Neutrophil (primary cell): ENCODE data around the gene ZNF780A.

ENCODE experiments used
- H3K27ac ChIP-seq: fragments of 200-600 bp; sonication (generic); 2 replicates; pipeline ENCODE4 v1.5.1; 2016; ENCODE audit warnings: mild to moderate bottlenecking, moderate library complexity
- H3K27me3 ChIP-seq: fragments of 200-600 bp; sonication (generic); 2 replicates; pipeline ENCODE4 v1.6.0; 2016; ENCODE audit warnings: mild to moderate bottlenecking
- H3K36me3 ChIP-seq: fragments of 200-600 bp; sonication (generic); 2 replicates; pipeline ENCODE4 v1.5.1; 2017
- H3K4me1 ChIP-seq, 2 experiments: fragments of 200-600 bp in 1 of 2; sonication (generic) in 1 of 2; 1 replicate in 1 of 2; 2 replicates in 1 of 2; pipeline versions ENCODE4 v1.5.1 to v1.6.1; 2013 to 2016; ENCODE audit warnings: low read depth in 1 of 2, low read length in 1 of 2, mild to moderate bottlenecking in 1 of 2, moderate library complexity in 1 of 2; ENCODE audit not compliant: control insufficient read depth in 1 of 2, insufficient read depth in 1 of 2
- H3K4me3 ChIP-seq, 2 experiments: fragments of 200-600 bp in 1 of 2; sonication (generic) in 1 of 2; 1 replicate in 1 of 2; 2 replicates in 1 of 2; pipeline ENCODE4 v1.5.1; 2013 to 2016; ENCODE audit warnings: low read depth in 1 of 2, low read length in 1 of 2, mild to moderate bottlenecking in 1 of 2, moderate library complexity in 1 of 2
- H3K9me3 ChIP-seq: fragments of 200-600 bp; sonication (generic); 2 replicates; pipeline ENCODE4 v1.5.1; 2016
- TF ChIP-seq, protein P1 (sequence below): fragments of 200-600 bp; sonication (generic); IDR thresholded peaks from 2 replicates; pipeline ENCODE4 v1.5.1; 2016; ENCODE audit warnings: antibody characterized with exemption

The ZNF780A gene

DNA sequence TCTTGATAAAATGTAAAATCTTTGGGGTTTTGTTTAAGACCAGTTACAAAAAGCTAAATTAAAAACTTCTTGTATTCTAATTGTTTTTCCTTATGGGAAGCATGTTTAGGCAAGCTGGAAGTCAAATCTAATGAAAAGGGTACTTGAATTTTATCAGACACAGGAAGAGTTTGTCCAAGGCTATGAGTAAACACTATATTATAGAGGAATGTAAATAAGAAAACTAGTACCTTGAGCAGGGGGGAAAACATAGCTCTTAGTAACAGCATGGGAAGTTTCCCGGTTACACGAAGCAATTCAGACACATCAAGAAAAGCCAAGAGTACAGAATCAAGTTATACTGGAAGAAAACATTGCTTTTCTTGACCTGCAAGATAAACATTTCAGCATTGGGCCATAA, 19.8 kb upstream of the ZNF780A start:
- Histone ChIP-seq H3K27me3 (no peaks in the 10 kb centered on the region), H3K9me3 (no peaks in the 10 kb centered on the region)
- TF ChIP-seq, protein P1, sequence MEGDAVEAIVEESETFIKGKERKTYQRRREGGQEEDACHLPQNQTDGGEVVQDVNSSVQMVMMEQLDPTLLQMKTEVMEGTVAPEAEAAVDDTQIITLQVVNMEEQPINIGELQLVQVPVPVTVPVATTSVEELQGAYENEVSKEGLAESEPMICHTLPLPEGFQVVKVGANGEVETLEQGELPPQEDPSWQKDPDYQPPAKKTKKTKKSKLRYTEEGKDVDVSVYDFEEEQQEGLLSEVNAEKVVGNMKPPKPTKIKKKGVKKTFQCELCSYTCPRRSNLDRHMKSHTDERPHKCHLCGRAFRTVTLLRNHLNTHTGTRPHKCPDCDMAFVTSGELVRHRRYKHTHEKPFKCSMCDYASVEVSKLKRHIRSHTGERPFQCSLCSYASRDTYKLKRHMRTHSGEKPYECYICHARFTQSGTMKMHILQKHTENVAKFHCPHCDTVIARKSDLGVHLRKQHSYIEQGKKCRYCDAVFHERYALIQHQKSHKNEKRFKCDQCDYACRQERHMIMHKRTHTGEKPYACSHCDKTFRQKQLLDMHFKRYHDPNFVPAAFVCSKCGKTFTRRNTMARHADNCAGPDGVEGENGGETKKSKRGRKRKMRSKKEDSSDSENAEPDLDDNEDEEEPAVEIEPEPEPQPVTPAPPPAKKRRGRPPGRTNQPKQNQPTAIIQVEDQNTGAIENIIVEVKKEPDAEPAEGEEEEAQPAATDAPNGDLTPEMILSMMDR: no peak

DNA sequence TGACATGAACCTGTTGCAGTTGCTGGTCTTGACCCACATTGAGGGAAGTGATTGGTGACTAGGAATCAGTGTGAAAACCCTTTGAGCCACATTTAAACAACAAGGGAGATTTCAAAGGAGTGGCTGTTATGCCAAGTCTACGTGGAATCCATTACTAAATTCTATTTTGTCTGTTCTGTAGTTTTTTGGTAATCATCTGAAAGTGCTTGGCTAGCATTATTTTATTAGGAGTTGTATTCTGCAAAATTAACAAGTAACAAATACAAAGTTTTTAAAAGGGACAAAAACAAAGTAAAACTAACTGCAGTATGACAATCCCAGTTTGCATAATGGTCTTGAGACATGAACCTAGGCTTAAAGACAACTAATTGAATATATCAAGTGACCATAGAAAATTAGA, 14.0 kb upstream of the ZNF780A start:
- no peak overlapping the region for H3K27ac ChIP-seq
- TF ChIP-seq, protein P1: no peak
- no peaks in the 10 kb centered on the region for H3K36me3 ChIP-seq
- no peaks in the 10 kb centered on the region for H3K9me3 ChIP-seq
- no peak overlapping the region for H3K4me3 ChIP-seq
- no peaks in the 10 kb centered on the region for H3K4me1 ChIP-seq
- peaks cover 42% of the 10 kb centered on the region for H3K27me3 ChIP-seq

More for the DNA sequence above, 19.8 kb upstream of the ZNF780A start:
- H3K27ac ChIP-seq: no peak overlapping the region
- H3K4me1 ChIP-seq: no peaks in the 10 kb centered on the region
- no peaks in the 10 kb centered on the region for H3K36me3 ChIP-seq
- H3K4me3 ChIP-seq: no peak overlapping the region

DNA sequence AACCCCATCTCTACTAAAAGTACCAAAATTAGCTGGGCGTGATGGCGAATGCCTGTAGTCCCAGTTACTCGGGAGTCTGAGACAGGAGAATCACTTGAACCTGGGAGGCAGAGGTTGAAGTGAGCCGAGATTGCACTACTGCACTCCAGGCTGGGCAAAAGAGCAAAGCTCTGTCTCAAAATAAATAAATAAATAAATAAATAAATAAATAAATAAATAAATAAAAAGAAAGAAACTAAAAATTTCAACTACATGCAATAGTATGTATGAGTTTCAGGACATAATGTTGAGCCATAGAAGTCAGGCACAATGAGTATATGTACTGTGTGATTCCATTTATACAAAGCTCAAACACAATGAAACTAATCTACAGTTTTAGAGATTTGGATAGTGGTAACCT, 12.9 kb upstream of the ZNF780A start:
- Histone ChIP-seq H3K36me3 (no peaks in the 10 kb centered on the region), H3K27me3 (peaks cover 42% of the 10 kb centered on the region)
- TF ChIP-seq, protein P1: no peak

DNA sequence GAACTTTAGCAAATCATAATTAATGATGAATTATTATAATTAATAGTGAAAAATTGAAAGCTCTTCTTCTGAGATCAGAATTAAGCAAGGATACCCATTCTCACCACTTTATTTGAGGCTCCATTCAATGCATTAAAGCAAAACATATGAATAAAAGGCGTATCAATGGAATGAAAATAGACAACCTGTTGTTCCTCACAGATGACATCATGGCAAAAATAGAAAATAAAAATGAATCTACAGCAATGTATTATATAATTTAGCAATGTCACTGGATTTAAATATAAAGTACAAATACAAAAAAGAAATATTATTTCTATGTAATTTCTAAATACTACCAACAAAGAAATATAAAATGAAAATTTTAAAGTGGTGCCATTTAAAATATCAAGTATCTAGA, 11.1 kb upstream of the ZNF780A start:
- Histone ChIP-seq H3K9me3 (no peaks in the 10 kb centered on the region), H3K4me1 (no peaks in the 10 kb centered on the region), H3K36me3 (no peaks in the 10 kb centered on the region), H3K27ac (no peak overlapping the region), H3K4me3 (no peak overlapping the region), H3K27me3 (peaks cover 59% of the 10 kb centered on the region)
- TF ChIP-seq, protein P1: no peak

More for the DNA sequence above, 12.9 kb upstream of the ZNF780A start:
- Histone ChIP-seq H3K27ac (no peak overlapping the region), H3K4me1 (no peaks in the 10 kb centered on the region), H3K9me3 (no peaks in the 10 kb centered on the region), H3K4me3 (no peak overlapping the region)

DNA sequence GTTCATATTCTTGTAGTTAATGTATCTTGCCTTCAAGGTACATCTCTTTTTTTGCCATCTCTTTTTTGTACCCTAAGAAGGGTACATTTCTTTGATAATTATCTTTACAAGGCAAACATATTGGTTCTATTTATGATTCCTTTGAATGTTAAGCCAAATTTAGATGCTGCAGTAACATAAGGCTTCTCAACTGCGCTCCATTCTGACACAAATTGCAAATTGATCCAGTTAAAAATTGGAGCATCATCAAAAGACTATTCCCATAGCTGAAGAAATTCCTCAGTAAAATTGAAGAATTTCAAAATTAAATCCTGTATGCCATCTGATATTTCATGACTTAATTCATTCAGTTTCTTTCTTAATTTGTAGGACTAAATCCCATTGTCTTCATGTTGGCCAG, 2.7 kb upstream of the ZNF780A start:
- Histone ChIP-seq H3K4me3 (no peak overlapping the region), H3K36me3 (no peaks in the 10 kb centered on the region), H3K4me1 (peaks cover 24% of the 10 kb centered on the region in 2 experiments), H3K27me3 (peaks cover 61% of the 10 kb centered on the region), H3K27ac (no peak overlapping the region), H3K9me3 (no peaks in the 10 kb centered on the region)
- TF ChIP-seq, protein P1: no peak
